Esophagus squamous epithelium (tissue), 5 donors: Measurements from ENCODE around the gene SPINK14. TPM values are rescaled to one million over a fixed set of nuclear protein-coding genes. Genes with fewer than 3 reads are reported as not detected.

Experiments used
- DNase-seq: peaks from one replicate; lab custom pipeline; 2025; lab: John Stamatoyannopoulos, UW
- H3K27ac ChIP-seq, 4 donors: fragments of 200-600 bp; sonication (generic); one replicate each; pipeline ENCODE4 v1.5.1; 2016 to 2019; ENCODE audit warnings: mild to moderate bottlenecking in 1 of 4
- H3K27me3 ChIP-seq, 4 donors: fragments of 200-600 bp; sonication (generic); 1 replicate in 3 of 4; 2 replicates in 1 of 4; pipeline versions ENCODE4 v1.5.1 to v1.6.0; 2017 to 2021; ENCODE audit warnings: antibody characterized with exemption in 1 of 4
- H3K36me3 ChIP-seq, 3 donors: fragments of 200-600 bp; sonication (generic); one replicate each; pipeline ENCODE4 v1.5.1; 2016 to 2019
- H3K4me1 ChIP-seq, 3 donors: fragments of 200-600 bp; sonication (generic); one replicate each; pipeline ENCODE4 v1.5.1; 2017 to 2019
- H3K4me3 ChIP-seq, 4 donors: fragments of 200-600 bp; sonication (generic); 1 replicate in 3 of 4; 2 replicates in 1 of 4; pipeline ENCODE4 v1.5.1; 2016 to 2019; ENCODE audit warnings: mild to moderate bottlenecking in 2 of 4, moderate library complexity in 1 of 4
- H3K9me3 ChIP-seq, 3 donors: fragments of 200-600 bp; sonication (generic); one replicate each; pipeline ENCODE4 v1.5.1; 2016 to 2019
- CTCF ChIP-seq, 6 experiments: fragments of 450-650 bp in 4 of 6; fragments of 200-600 bp in 2 of 6; sonication (generic) in 2 of 6; IDR thresholded peaks; one replicate each; pipeline ENCODE4 v1.5.1; 2016 to 2019; ENCODE audit warnings: antibody characterized with exemption in 6 of 6, mild to moderate bottlenecking in 4 of 6, moderate library complexity in 4 of 6
- POLR2A ChIP-seq, 4 donors: fragments of 450-650 bp; IDR thresholded peaks; one replicate each; pipeline ENCODE4 v1.6.1; 2017; ENCODE audit warnings: antibody characterized with exemption in 4 of 4, mild to moderate bottlenecking in 4 of 4, moderate library complexity in 3 of 4
- WGBS, 2 donors: methylation state at CpG; one replicate each; pipeline ENCODE4 v1.1.5; 2018; 5-methylcytosine and 5-hydroxymethylcytosine counted together
- intact Hi-C: fragments of 100-400 bp; cut with DNase I; formaldehyde crosslinking; loops from one replicate; pipeline ENCODE4 v1.15.0; 2022
- small RNA-seq, 4 donors: library from RNA; depleted of rRNA; stranded (forward); fragments of <200 nt; gene quantifications; one replicate each; pipeline ENCODE3, GENCODE V24; 2016
- total RNA-seq, 4 donors: library from RNA; depleted of rRNA; stranded (reverse); fragments of >200 nt; gene quantifications; one replicate each; pipeline ENCODE4 v1.1.0, GENCODE V29; 2016
- donor health status: DM: yes; HTN: yes; CAD: no.

Gene SPINK14
- total RNA-seq, 4 donors from 2014 or later = not detected

GRCh38 chr5:148221508-148221907 is 53.2 kb downstream of the SPINK14 start:
- no peak overlapping the region for H3K4me3 ChIP-seq
- no peaks in the 10 kb centered on the region for H3K9me3 ChIP-seq
- no peaks in the 10 kb centered on the region for H3K36me3 ChIP-seq
- TF ChIP-seq POLR2A (IDR thresholded peaks at IDR 0.05) (no peak), CTCF (IDR thresholded peaks at IDR 0.05) (no peak)
- no peaks in the 10 kb centered on the region for H3K4me1 ChIP-seq
- no peak overlapping the region for H3K27ac ChIP-seq
- no peak for DNase-seq
- 84 to 89% methylated on average over 6 of the region's 6 CpGs for WGBS, 2 donors
- intact Hi-C loops = no loop called here
- H3K27me3 ChIP-seq = no peaks in the 10 kb centered on the region

DNA sequence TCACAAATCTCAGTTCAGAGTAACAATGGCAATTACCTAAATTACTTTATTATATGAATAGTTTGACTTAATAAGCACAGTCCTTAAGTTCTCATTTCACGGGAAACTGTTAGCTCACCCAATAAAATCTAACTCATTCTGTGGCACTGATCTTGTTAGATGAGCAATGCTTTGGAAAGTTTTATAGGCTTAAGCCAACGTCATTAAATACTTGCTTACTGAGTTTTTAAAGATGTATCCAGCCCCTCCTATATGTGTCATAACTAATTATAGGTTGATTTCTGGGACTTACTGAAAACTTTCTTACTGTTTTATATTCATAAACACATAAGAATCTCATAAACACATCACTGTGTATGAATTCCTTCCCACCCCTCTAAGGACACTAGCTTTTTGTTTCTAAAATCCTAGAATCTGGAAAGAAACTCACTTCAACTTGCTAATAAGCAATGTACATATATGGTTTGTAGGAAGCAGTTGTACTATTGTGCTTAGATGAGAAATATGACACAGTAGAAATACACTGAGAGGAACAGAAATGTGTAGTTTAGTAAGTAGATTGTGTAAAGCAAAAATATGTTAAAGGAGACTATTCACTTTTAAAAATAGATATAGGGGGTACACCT is 55.9 kb downstream of the SPINK14 start:
- H3K27me3 ChIP-seq = no peaks in the 10 kb centered on the region
- H3K27ac ChIP-seq = no peak overlapping the region
- WGBS, 2 donors = 22 to 51% methylated on average over 2 of the region's 2 CpGs
- H3K4me1 ChIP-seq = no peaks in the 10 kb centered on the region
- H3K9me3 ChIP-seq = no peaks in the 10 kb centered on the region
- intact Hi-C loops = no loop called here
- H3K36me3 ChIP-seq = no peaks in the 10 kb centered on the region
- no peak for TF ChIP-seq POLR2A (IDR thresholded peaks at IDR 0.05)
- no peak for TF ChIP-seq CTCF (IDR thresholded peaks at IDR 0.05)
- H3K4me3 ChIP-seq = no peak overlapping the region
- DNase-seq = no peak

Small RNA genes within 50 kb of the gene (small RNA-seq; reads per million reads assigned to genes)
- 0 reads per million in 4 donors for gene HMGN1P16

Other genes starting within 250 kb of the SPINK14 start
- gene SPINK5, start 104.6 kb upstream of the SPINK14 start, total RNA-seq = 100 to 1,000 TPM; 550 to 961 (median 863) TPM
- 1 to 10 TPM in 1 of 4 donors, not detected in 3; 2.5 TPM for gene SPINK6, start 34.5 kb downstream of the SPINK14 start, total RNA-seq
- gene MARCOL, start 70.0 kb downstream of the SPINK14 start, total RNA-seq = not detected
- not detected for gene SPINK13, start 100.2 kb downstream of the SPINK14 start, total RNA-seq
- 100 to 1,000 TPM; 137 to 321 (median 253) TPM for gene SPINK7, start 143.9 kb downstream of the SPINK14 start, total RNA-seq
- not detected for gene SPINK9, start 167.0 kb downstream of the SPINK14 start, total RNA-seq
- gene FBXO38, start 215.4 kb downstream of the SPINK14 start, total RNA-seq = 10 to 100 TPM; 15.0 to 42.0 (median 32.1) TPM